HG03280 (cell line): ENCODE results near the gene VAMP4.

Experiments
- ATAC-seq: cut with Tn5 transposase; IDR thresholded peaks from one replicate; pipeline ENCODE4 v1.9.1; 2021; ENCODE audit warnings: mild to moderate bottlenecking, moderate library complexity; ENCODE audit not compliant: unreplicated experiment

The VAMP4 gene

GRCh38 chr1:171653796-171654195, 88.1 kb downstream of the VAMP4 start:
- no peak for ATAC-seq

GRCh38 chr1:171652234-171652822, 89.5 kb downstream of the VAMP4 start, which contains the start of gene MYOC:
MYOC (minus strand) TSS chr1:171652688; CDS start chr1:171652611, 77 bp downstream.
- ATAC-seq = no peak
